ENCODE data around the gene NKAIN2.
"Not testable (repeated sequence)": the region's sequence is repeated elsewhere in the genome, so short reads cannot be mapped to it uniquely, and the experiment has no call there.

The NKAIN2 gene

DNA sequence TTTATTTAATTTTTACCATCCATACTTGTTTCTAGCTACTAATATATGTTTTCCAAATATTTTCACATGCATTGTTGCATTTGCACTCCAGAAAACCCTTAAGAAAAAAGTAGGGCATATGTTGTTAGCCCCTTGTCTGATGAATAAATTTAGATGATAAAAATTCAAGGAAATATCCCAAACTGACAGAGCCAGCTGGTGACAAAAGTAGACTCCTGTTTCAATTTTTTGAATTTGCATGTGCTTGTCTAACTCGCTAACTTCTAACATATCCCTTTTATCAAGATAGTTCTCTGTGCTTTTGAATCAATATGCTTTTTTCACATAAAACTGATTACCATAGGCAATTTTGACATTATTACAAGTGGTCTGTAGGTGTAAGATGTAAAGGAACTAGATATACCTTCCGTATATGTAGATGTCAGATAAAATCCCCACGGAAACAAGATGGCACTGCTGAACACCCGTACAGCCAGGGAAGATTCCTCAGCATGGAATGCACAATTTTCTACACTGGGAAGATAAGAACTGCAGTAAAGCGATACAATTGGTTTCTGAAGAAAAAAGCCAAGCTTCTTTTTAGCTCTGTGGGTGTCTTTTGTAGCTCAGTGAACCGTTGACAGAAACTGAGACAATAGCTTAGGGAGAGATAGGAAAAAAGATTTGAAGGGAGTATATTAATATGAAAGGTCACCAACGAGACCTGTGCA is 721.0 kb downstream of the NKAIN2 start:
- ATAC-seq (replicated peaks) (no peak), DNase-seq (no peak)
- no peaks in the 10 kb centered on the region for H3K27me3 Mint-ChIP-seq
- no peaks in the 10 kb centered on the region for H3K36me3 Mint-ChIP-seq
- H3K9me3 Mint-ChIP-seq = peaks cover 4 to 6% of the 10 kb centered on the region in 2 donors
- H3K27ac Mint-ChIP-seq = no peak overlapping the region
- no peak overlapping the region for H3K4me3 Mint-ChIP-seq
- no peaks in the 10 kb centered on the region for H3K4me1 Mint-ChIP-seq

DNA sequence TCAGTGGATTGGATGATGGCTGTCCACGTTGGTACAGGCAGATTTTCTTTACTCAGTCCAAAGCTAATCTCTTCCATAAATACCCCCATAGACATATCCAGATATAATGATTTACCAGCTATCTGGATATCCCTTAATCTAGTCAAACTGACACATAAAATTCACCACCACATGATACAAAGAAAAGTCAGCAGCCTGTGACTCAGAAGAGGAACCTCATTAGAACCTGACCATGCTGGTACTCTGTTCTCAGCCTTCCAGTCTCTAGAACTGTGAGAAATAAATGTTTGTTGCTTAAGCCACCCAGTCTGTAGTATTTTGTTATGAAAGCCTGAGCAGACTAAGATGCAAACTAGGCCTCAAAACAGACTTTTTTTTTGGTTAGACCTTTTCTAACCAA is 727.3 kb downstream of the NKAIN2 start:
- Mint-ChIP-seq H3K4me1 (no peaks in the 10 kb centered on the region), H3K36me3 (no peaks in the 10 kb centered on the region), H3K4me3 (no peak overlapping the region), H3K9me3 (peaks cover 4 to 8% of the 10 kb centered on the region in 2 donors), H3K27me3 (no peaks in the 10 kb centered on the region), H3K27ac (no peak overlapping the region)
- ATAC-seq (replicated peaks) = no peak
- no peak for DNase-seq

DNA sequence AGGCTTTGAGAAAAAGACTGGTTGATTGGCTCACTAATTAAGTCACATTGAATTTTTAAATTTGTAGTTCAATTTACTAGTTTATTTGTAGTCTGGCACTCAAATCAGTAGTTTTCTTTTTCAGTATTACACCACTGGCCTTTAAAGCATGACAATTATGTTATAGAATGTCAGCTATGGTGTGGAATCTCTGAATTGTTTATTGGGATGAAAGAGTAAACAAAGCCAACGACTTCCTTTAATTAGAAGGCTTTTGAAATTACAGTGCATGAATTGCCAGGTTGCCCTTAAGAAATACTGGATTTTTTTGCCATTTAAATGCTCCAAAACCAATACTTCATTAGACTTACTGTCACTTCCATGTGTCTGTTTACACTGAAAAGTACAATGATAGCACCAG is 731.6 kb downstream of the NKAIN2 start:
- no peak overlapping the region for H3K27ac Mint-ChIP-seq
- H3K4me1 Mint-ChIP-seq = no peaks in the 10 kb centered on the region
- no peak for DNase-seq
- no peaks in the 10 kb centered on the region for H3K36me3 Mint-ChIP-seq
- H3K9me3 Mint-ChIP-seq = peaks cover 0 to 4% of the 10 kb centered on the region in 2 donors
- H3K27me3 Mint-ChIP-seq = no peaks in the 10 kb centered on the region
- ATAC-seq (replicated peaks) = no peak
- no peak overlapping the region for H3K4me3 Mint-ChIP-seq

DNA sequence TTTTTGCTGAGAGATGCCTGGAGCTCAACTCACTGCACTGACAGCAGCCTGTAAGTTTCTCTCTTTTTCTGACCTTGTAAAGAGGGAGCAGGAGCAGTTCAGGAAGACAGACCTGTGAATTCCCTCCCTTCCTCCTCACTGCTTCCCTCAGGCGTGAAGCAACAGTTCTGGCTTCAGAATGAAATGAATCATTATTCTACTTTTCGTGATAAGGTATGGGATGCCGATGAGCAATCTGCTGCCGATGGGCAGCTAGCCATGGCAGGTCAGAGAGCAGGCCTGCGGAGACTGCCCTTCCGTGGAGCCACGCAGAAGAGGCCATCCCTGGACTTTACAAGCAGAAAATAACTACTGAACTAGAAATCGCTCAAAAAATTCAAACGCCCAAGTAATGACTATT is 732.1 kb downstream of the NKAIN2 start:
- no peaks in the 10 kb centered on the region for H3K4me1 Mint-ChIP-seq
- H3K36me3 Mint-ChIP-seq = no peaks in the 10 kb centered on the region
- no peak overlapping the region for H3K4me3 Mint-ChIP-seq
- H3K27ac Mint-ChIP-seq = no peak overlapping the region
- no peaks in the 10 kb centered on the region for H3K27me3 Mint-ChIP-seq
- DNase-seq (no peak), ATAC-seq (replicated peaks) (no peak)
- peaks cover 0 to 4% of the 10 kb centered on the region in 2 donors for H3K9me3 Mint-ChIP-seq

DNA sequence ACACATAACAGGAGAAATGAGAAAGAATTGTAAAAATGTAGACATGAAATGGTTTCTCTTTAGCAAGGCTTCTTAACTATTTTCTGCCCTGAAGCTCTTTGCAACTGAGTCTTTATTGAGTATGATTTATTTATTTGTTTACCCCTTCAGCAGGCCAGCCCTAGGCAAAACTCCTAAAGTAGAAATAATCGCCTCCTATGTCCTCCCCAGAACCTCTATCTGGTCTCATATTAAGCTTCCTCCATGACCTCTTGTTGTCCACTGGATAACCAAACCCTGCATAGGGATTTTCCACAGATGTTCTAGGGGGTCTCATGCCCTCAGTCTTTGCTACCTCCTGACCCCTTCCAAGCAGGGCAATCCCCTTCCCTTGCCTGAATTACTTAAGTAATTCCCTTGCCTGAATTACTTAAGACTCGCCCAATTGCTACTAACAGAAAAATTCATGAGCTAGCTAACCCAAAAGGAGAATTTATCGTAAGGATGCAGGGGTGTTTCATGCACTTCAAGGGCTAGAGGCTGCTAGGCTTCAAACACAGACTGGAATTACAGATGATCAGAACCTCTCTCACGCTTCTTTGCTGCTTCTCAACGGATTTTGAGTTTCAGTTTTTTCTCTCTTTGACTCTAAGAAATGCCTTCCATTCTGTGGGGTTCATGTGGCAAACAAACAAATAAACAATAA is 732.6 kb downstream of the NKAIN2 start:
- Mint-ChIP-seq H3K27me3 (no peaks in the 10 kb centered on the region), H3K4me1 (no peaks in the 10 kb centered on the region), H3K9me3 (peaks cover 0 to 4% of the 10 kb centered on the region in 2 donors), H3K36me3 (no peaks in the 10 kb centered on the region), H3K4me3 (no peak overlapping the region), H3K27ac (no peak overlapping the region)
- ATAC-seq (replicated peaks) (no peak), DNase-seq (no peak)

DNA sequence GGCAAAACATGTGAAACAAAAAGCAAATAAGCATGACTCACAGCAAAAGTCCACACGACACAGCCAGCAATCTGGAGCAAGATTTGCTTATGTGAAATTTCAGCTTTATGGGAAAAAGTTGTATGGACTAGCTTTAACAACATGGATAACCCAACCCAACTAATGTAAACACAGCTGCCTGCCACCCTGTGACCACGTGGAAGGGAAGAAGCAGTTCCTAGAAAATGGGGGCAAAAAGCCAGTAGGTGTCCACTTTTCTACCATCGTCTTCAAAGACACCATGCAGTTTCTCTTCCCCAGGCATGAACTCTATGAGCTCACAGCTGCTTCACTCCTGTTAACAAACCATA is 733.2 kb downstream of the NKAIN2 start:
- no peak for DNase-seq
- H3K27ac Mint-ChIP-seq = no peak overlapping the region
- no peak for ATAC-seq (replicated peaks)
- H3K4me3 Mint-ChIP-seq = no peak overlapping the region
- no peaks in the 10 kb centered on the region for H3K36me3 Mint-ChIP-seq
- H3K27me3 Mint-ChIP-seq = no peaks in the 10 kb centered on the region
- H3K4me1 Mint-ChIP-seq = no peaks in the 10 kb centered on the region
- H3K9me3 Mint-ChIP-seq = peaks cover 0 to 4% of the 10 kb centered on the region in 2 donors

DNA sequence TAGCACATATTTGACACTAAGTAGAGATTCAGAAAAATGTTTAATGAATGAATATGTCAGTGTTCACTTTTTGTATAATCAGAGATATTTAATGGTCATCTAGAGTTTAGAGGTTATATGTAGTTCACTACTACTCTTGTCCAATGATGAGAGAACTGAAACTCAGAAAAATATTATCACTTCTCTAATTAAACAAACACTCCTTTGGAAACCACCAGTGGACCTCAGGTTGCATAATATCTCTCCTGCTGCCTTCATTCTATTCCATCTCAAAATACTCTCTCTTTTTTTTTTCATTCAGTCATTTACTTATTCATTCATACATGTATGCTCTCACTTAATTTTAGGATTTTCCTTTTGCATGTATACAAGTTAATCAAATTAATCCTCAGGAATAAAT is 735.4 kb downstream of the NKAIN2 start:
- no peaks in the 10 kb centered on the region for H3K4me1 Mint-ChIP-seq
- ATAC-seq (replicated peaks) (no peak), DNase-seq (no peak)
- H3K27ac Mint-ChIP-seq = no peak overlapping the region
- no peaks in the 10 kb centered on the region for H3K36me3 Mint-ChIP-seq
- no peaks in the 10 kb centered on the region for H3K9me3 Mint-ChIP-seq
- no peaks in the 10 kb centered on the region for H3K27me3 Mint-ChIP-seq
- H3K4me3 Mint-ChIP-seq = no peak overlapping the region

DNA sequence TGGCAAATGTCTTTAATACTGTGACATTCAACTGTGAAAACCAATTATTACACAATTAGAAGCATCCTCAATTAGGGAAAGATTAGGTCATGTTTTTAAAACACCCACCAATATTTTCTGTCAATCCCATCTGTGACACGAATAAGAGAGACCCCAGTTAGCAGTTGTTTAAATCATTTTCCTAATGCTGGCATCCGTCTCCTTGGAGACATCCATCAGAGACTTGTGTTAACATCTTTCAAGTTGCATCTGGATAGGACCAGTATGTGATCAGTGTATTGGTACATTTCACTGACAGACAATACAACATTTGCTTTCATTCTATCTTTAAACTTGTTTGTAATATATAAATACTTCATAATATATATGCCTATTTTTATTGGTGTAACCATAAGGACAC is 737.9 kb downstream of the NKAIN2 start:
- H3K4me3 Mint-ChIP-seq = no peak overlapping the region
- no peaks in the 10 kb centered on the region for H3K9me3 Mint-ChIP-seq
- no peak overlapping the region for H3K27ac Mint-ChIP-seq
- H3K36me3 Mint-ChIP-seq = no peaks in the 10 kb centered on the region
- DNase-seq = no peak
- ATAC-seq (replicated peaks) = no peak
- H3K4me1 Mint-ChIP-seq = no peaks in the 10 kb centered on the region
- no peaks in the 10 kb centered on the region for H3K27me3 Mint-ChIP-seq

DNA sequence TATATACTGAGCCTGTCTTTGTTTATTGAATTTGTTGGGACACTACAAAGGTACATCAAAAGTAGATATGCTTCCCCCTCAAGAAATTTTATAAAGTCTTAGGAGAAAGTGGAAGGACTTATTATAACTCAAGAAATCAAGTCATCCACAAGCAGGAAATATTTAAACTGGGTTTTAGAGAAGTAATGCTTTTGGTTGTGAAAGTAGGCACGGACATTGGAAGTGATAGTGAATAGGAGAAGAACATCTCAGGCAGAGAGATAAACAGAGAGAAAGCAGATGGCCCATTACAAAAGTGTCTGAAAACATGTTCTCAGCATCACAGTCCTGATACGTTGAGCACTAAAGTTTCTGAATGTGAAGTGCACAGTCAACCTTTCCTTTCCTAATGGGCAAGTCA is 742.9 kb downstream of the NKAIN2 start:
- no peak for ATAC-seq (replicated peaks)
- no peaks in the 10 kb centered on the region for H3K4me1 Mint-ChIP-seq
- H3K4me3 Mint-ChIP-seq = no peak overlapping the region
- H3K9me3 Mint-ChIP-seq = peaks cover 0 to 3% of the 10 kb centered on the region in 2 donors
- no peaks in the 10 kb centered on the region for H3K27me3 Mint-ChIP-seq
- no peak overlapping the region for H3K27ac Mint-ChIP-seq
- no peaks in the 10 kb centered on the region for H3K36me3 Mint-ChIP-seq
- DNase-seq = no peak

DNA sequence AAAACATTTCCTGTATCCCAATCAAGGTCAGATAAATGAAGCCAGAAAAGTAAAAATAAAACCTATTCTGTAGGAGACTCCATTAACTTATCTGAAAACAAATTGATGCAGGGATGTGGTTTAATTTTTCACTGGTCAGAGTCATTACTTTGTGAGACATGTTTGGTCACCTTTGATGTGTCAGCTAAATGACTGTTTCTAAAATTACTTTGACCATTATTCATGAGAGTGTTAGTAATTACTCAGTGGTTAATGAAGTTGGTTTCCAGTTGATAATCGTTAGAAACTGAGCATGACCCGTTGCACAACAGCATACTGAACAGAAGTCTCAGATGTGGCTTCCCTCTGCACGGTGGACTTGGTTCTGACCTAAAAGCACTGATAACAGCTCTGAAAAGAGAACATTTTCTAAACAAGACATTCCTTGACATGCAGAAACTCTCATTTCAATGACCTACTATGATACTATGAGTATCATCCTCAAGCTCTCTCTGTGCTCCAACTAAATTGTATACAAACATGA is 748.1 kb downstream of the NKAIN2 start:
- H3K9me3 Mint-ChIP-seq = peaks cover 0 to 6% of the 10 kb centered on the region in 2 donors
- DNase-seq = no peak
- no peak overlapping the region for H3K27ac Mint-ChIP-seq

DNA sequence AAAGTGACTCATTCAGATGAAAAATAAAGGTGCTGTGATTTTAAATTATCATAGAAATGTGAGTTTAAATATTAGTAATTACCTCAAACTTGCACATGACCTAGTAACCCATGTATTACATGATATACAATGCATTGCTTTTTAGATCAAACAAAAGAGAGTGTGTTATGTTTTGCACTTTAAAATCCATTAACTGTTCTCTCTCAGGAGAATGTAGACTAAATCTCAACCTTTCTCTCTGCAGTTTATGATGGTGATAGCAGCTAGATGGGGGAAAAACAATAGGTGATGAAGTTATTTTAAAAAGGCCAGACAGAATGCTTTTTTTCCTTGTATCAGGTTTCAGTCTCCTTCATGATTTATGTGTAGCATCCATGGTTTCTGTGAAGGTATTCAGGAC is 754.2 kb downstream of the NKAIN2 start:
- no peak for DNase-seq
- no peak for ATAC-seq (replicated peaks)
- H3K36me3 Mint-ChIP-seq = no peaks in the 10 kb centered on the region
- no peaks in the 10 kb centered on the region for H3K27me3 Mint-ChIP-seq
- H3K27ac Mint-ChIP-seq = no peak overlapping the region
- H3K4me1 Mint-ChIP-seq = no peaks in the 10 kb centered on the region
- peaks cover 0 to 9% of the 10 kb centered on the region in 2 donors for H3K9me3 Mint-ChIP-seq
- H3K4me3 Mint-ChIP-seq = no peak overlapping the region

More for the DNA sequence above, 748.1 kb downstream of the NKAIN2 start:
- Mint-ChIP-seq H3K4me1 (no peaks in the 10 kb centered on the region), H3K27me3 (no peaks in the 10 kb centered on the region), H3K36me3 (no peaks in the 10 kb centered on the region), H3K4me3 (no peak overlapping the region)
- ATAC-seq (replicated peaks) = no peak

DNA sequence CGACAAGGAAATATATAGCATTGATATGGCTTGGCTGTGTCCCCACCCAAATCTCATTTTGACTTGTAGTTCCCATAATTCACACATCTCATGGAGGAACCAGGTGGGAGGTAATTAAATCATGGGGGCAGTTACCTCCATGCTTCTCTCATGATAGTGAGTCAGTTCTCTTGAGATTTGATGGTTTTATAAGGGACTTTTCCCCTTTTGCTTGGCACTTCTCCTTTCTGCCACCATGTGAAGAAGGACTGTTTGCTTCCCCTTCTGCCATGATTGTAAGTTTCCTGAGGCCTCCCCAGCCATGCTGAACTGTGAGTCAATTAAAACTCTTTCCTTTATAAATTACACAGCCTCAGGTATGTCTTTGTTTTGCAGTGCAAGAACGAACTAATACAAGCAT is 756.4 kb downstream of the NKAIN2 start:
- H3K4me3 Mint-ChIP-seq; H3K36me3 Mint-ChIP-seq; ATAC-seq (replicated peaks); DNase-seq; H3K27ac Mint-ChIP-seq; H3K27me3 Mint-ChIP-seq; H3K4me1 Mint-ChIP-seq: not testable (repeated sequence)
- H3K9me3 Mint-ChIP-seq = peaks cover 0 to 11% of the 10 kb centered on the region in 2 donors

DNA sequence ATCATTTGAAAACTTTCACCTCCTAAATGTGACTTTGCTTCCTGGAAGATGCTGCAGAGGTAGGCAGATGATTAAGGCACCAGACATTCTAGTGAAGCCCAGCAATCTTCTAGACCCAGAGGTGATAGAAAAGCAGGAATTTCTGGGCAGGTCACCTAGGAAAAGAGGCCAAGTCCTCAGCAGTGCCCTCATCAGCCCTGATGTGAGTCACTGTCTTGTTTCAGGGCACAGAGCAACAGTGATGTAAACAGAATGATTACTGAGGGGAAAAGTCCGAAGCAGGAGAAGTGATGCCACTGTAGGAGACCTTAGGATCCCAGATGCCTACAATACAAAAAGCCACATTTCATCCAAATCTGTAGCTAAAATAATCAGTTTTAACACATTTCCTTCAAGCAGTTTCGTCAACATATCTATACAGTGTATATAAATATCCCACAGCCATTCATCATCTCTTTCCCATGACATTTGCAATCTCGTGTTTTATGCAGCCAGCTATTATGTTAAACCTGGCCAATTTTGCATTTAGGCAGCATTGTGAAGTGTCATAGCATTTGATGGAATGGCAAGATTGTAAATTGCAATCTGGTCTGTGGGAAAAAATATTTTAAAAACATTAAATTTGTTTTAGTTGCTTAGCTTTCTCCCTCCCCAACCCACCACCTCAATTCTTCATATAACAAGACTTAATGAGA is 757.4 kb downstream of the NKAIN2 start:
- Mint-ChIP-seq H3K27ac (no peak overlapping the region), H3K27me3 (no peaks in the 10 kb centered on the region), H3K9me3 (peaks cover 0 to 11% of the 10 kb centered on the region in 2 donors), H3K36me3 (no peaks in the 10 kb centered on the region), H3K4me3 (no peak overlapping the region), H3K4me1 (no peaks in the 10 kb centered on the region)
- DNase-seq (no peak), ATAC-seq (replicated peaks) (no peak)

DNA sequence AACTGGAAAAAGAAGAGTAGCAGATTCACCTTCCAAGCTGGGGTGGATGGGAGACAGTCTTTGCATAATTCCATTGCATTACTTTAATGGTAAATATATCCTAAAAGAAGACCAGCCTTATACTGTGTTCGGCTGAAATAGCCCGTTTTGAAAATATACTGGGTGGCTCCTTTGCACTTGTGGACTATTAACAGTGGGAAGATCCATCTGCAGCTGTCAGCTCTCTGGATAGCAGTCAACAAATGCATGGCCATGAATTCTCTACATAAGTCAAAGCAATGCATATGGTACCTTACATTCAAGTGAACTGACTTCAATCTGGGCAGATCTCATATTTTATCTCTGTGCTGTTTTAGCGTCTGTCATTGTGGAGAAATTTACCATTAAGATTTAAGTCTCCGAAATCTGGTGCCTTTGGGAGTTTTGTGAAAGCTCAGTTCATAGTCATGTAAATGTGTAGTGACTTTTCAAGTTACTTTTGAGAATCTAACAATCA is 758.0 kb downstream of the NKAIN2 start:
- Mint-ChIP-seq H3K27me3 (no peaks in the 10 kb centered on the region), H3K36me3 (no peaks in the 10 kb centered on the region), H3K27ac (no peak overlapping the region), H3K4me3 (no peak overlapping the region), H3K9me3 (peaks cover 0 to 11% of the 10 kb centered on the region in 2 donors), H3K4me1 (no peaks in the 10 kb centered on the region)
- DNase-seq (no peak), ATAC-seq (replicated peaks) (no peak)
